ENCODE measurements around the gene AKAP1.

AKAP1 gene

DNA sequence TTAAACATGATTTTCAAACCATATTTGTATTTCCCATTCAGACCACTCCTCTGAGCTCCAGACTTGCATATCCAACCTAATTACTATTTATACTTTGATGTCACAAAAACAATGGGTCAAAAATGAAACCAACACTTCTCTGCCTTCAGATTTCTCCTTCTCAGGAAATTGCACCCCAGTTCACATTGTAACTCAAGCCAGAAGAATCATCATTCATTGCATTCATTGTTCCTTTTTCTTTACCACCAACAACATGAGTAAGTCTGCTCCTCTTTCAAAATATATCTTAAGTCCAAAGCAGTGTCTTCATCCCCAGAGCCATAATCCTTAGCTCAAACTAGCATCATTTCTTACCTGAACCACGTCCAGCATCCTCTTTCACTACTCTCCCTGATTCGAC is 2.6 kb upstream of the AKAP1 start:
- TF ChIP-seq, protein P1, sequence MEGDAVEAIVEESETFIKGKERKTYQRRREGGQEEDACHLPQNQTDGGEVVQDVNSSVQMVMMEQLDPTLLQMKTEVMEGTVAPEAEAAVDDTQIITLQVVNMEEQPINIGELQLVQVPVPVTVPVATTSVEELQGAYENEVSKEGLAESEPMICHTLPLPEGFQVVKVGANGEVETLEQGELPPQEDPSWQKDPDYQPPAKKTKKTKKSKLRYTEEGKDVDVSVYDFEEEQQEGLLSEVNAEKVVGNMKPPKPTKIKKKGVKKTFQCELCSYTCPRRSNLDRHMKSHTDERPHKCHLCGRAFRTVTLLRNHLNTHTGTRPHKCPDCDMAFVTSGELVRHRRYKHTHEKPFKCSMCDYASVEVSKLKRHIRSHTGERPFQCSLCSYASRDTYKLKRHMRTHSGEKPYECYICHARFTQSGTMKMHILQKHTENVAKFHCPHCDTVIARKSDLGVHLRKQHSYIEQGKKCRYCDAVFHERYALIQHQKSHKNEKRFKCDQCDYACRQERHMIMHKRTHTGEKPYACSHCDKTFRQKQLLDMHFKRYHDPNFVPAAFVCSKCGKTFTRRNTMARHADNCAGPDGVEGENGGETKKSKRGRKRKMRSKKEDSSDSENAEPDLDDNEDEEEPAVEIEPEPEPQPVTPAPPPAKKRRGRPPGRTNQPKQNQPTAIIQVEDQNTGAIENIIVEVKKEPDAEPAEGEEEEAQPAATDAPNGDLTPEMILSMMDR (IDR thresholded peaks at IDR 0.05; ENCODE audit: low read depth, low read length, missing control alignments), result no peak
- in situ Hi-C loops (cut with HindIII; ENCODE audit: low sequenced_read_pairs), result no loop called here
- no peak for DNase-seq (ENCODE audit: low read depth)
- no peak overlapping the region for H3K4me3 ChIP-seq (ENCODE audit: low read depth, low read length)

DNA sequence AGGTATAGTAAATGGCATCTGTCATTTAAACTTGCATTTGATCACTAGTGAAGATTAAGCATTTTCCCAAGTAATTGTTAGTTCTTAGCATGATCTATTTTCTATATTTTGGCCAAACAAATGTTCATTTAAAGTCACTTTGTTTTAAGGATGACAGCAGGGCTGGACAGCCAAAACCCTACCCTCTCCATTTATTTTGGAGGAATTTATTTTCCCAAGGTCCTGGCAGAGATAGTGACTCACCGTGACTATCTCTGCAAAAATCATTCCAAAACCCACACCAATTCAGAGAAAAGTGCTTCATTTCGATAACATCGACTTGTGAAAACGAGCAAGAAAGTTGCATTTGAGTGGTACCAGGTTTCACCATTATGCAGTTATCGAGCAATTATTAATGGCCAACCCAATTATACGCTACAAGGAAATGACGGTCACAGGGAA is 665 bp upstream of the AKAP1 start:
- DNase-seq (ENCODE audit: low read depth), result no peak
- in situ Hi-C loops (cut with HindIII; ENCODE audit: low sequenced_read_pairs), result no loop called here
- TF ChIP-seq, protein P1 (IDR thresholded peaks at IDR 0.05; ENCODE audit: low read depth, low read length, missing control alignments), result no peak
- H3K4me3 ChIP-seq (ENCODE audit: low read depth, low read length), result peak overlapping the region; percentile 76

DNA sequence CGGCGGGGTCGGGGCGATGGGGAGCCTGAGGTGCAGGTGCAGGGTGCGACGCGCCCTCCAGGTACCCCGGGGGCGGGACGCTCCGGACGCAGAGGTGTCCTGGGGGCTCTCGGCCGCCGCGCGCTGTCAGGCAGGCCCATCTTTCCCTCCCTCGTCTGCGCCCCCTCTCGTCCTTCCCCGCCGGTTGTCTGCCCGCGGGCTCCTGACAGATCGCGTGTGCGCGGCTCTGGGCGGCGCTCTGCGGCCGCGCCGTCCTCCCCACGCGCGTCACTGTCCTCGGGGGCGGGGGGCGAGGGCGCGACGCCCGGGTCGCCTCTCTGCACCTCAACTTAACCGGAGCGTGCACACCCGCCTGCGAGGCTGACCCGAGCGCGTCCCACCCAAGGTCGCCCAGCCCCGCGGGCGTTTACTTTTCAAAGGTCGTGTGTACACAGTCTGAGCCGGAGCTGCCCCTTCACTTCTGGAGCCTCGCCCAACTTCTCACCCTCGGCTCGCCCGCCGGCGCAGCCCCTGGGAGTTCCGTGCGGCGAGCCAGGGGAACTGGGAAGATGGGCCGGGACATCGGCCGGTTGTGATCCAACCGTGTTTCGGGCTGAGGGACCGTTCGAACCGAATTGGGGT is 512 bp downstream of the AKAP1 start:
- H3K4me3 ChIP-seq (ENCODE audit: low read depth, low read length), result peak overlapping the region; percentile 76
- in situ Hi-C loops (cut with HindIII; ENCODE audit: low sequenced_read_pairs), result loop anchor here (5.0 kb wide), 1 partner anchor 37 kb away; no protein-coding TSS in a partner anchor
- TF ChIP-seq, protein P1 (IDR thresholded peaks at IDR 0.05; ENCODE audit: low read depth, low read length, missing control alignments), result peak; percentile 31
- no peak for DNase-seq (ENCODE audit: low read depth)

DNA sequence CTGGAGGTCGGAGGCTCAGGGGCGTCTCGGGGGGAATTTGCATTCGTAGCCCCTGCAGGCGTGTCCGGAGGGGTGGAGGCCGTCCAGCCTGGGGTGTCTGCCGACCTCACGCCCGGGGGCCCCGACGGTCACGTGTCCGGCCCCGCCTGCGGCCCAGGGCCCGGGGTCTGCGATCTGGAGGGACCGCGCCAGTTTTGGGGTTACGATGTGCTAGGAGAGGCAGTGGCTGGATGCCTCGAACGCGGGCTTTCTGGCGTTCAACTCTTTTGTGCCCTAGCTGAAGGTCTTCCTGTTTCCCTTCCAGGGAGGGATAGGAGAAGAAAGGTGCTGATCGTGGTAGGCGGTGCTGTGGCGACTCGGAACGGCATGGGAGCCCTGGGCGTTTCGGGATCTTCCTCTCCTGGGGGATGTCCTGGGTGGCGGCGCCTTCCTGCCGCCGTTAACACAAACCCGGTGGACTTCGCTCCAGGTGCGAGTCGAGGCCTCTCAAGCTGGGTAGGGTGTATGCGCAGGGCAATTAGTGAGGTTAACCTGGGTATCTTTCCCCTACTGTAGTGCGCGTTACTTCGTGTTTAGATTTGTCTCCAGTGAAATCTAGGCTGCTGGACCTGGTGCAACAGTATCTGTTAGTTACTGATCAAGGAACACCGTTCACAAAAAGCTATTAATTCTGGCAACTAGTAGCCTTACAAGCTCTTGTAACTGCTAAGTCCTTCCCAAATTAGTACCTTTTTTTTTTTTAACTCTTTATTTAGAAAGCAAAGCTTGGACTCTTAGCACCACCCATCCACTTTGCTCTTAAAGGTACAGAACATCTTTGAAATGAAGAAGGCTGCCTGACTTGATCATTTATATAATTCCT is 1.3 kb downstream of the AKAP1 start:
- DNase-seq (ENCODE audit: low read depth), result no peak

DNA sequence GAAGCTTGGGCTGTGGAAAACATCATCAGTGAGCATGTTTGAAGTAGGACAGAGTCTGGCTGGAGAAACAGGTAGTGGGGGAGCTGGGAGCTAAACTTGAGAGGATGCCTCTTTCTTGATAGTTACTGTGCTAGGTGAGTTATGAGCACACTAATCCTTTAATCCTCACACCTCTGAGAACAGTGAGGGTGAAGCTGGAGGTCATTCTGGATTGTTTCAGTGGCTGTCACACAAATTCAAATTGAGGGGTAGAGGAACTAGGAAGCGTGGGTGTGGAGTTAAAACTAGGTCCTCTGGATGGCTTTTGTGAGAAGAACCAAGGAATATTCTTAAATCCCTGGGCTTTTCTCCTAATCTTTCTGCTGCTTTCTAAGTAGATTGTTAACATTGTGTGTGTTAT is 3.3 kb downstream of the AKAP1 start:
- in situ Hi-C loops (cut with HindIII; ENCODE audit: low sequenced_read_pairs), result loop anchor here (5.0 kb wide), 1 partner anchor 34 kb away; no protein-coding TSS in a partner anchor
- H3K4me3 ChIP-seq (ENCODE audit: low read depth, low read length), result no peak overlapping the region
- TF ChIP-seq, protein P1 (IDR thresholded peaks at IDR 0.05; ENCODE audit: low read depth, low read length, missing control alignments), result no peak
- no peak for DNase-seq (ENCODE audit: low read depth)

More for the DNA sequence above, 1.3 kb downstream of the AKAP1 start:
- in situ Hi-C loops (cut with HindIII; ENCODE audit: low sequenced_read_pairs), result loop anchor here (5.0 kb wide), 1 partner anchor 36 kb away; no protein-coding TSS in a partner anchor
- TF ChIP-seq, protein P1 (IDR thresholded peaks at IDR 0.05; ENCODE audit: low read depth, low read length, missing control alignments), result no peak
- H3K4me3 ChIP-seq (ENCODE audit: low read depth, low read length), result peak overlapping the region; percentile 76

DNA sequence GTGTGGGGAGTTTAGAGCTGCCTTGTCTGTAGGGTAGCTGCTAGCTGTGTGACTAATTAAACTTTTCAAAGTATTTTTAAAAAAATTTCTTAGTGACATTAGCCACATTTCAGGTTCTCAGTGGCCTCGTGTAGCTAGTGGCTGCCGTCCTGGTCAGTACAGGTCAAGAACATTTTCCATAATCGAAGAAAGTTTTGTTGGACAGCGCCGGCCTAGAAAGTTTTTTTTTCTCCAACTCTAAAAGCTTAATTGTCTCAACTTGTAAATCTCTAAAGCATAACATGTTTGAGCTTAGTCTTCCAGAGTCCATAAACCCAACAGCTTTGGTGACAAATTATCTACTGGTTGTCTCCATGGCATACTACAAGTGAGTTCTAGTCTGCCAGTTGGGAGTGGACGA is 4.3 kb downstream of the AKAP1 start:
- in situ Hi-C loops (cut with HindIII; ENCODE audit: low sequenced_read_pairs), result loop anchor here (5.0 kb wide), 1 partner anchor 33 kb away; no protein-coding TSS in a partner anchor
- no peak overlapping the region for H3K4me3 ChIP-seq (ENCODE audit: low read depth, low read length)
- TF ChIP-seq, protein P1 (IDR thresholded peaks at IDR 0.05; ENCODE audit: low read depth, low read length, missing control alignments), result no peak
- DNase-seq (ENCODE audit: low read depth), result no peak

All from astrocyte of the cerebellum (primary cell).